Heart left ventricle (tissue), 16 donors: ENCODE results near the gene PTK7. TPM values are rescaled to one million over a fixed set of nuclear protein-coding genes. Genes with fewer than 3 reads are reported as not detected.

Experiments used
- ATAC-seq, 4 donors: fragments of 200-7000 bp; cut with Tn5 transposase; one replicate each; pipeline ENCODE4 v1.9.1; 2020 to 2022; ENCODE audit warnings: moderate library complexity in 4 of 4, mild to moderate bottlenecking in 3 of 4, moderate number of reproducible peaks in 1 of 4
- DNase-seq, 5 donors: peaks; one replicate each; pipeline ENCODE4 v3.0.0-alpha.2; 2020
- H3K27ac ChIP-seq, 12 donors: fragments of 200-600 bp; sonication (generic) in 4 of 12; one replicate each; pipeline versions ENCODE4 v1.5.0 to v1.8.0; 2016 to 2022; ENCODE audit warnings: mild to moderate bottlenecking in 2 of 12
- H3K27me3 ChIP-seq, 9 donors: fragments of 200-600 bp; sonication (generic) in 2 of 9; one replicate each; pipeline versions ENCODE4 v1.5.1 to v1.8.0; 2016 to 2022; ENCODE audit warnings: mild to moderate bottlenecking in 3 of 9
- H3K36me3 ChIP-seq, 9 donors: fragments of 200-600 bp; sonication (generic) in 2 of 9; one replicate each; pipeline versions ENCODE4 v1.5.0 to v1.8.0; 2018 to 2022; ENCODE audit warnings: mild to moderate bottlenecking in 2 of 9
- H3K4me1 ChIP-seq, 12 donors: fragments of 200-600 bp; sonication (generic) in 4 of 12; one replicate each; pipeline versions ENCODE4 v1.5.0 to v1.8.0; 2016 to 2022; ENCODE audit warnings: mild to moderate bottlenecking in 3 of 12
- H3K4me3 ChIP-seq, 12 donors: fragments of 200-600 bp; sonication (generic) in 4 of 12; one replicate each; pipeline versions ENCODE4 v1.5.0 to v1.8.0; 2017 to 2022; ENCODE audit warnings: mild to moderate bottlenecking in 9 of 12, moderate library complexity in 4 of 12
- H3K9me3 ChIP-seq, 12 donors: fragments of 200-600 bp; sonication (generic) in 4 of 12; one replicate each; pipeline versions ENCODE4 v1.5.0 to v1.8.0; 2016 to 2022; ENCODE audit warnings: mild to moderate bottlenecking in 1 of 12
- POLR2A ChIP-seq, 2 donors: fragments of 450-650 bp; IDR thresholded peaks; one replicate each; pipeline ENCODE4 v1.6.1; 2017; ENCODE audit warnings: antibody characterized with exemption in 2 of 2, mild to moderate bottlenecking in 2 of 2, moderate library complexity in 2 of 2
- WGBS, 4 donors: extraction: QIAGEN DNeasy Blood & Tissue Kit in 2 of 4; methylation state at CpG; one replicate each; pipeline versions ENCODE4 v1.1.5 to v1.1.7; 2013 to 2018; 5-methylcytosine and 5-hydroxymethylcytosine counted together
- intact Hi-C, 10 donors: fragments of 100-400 bp; cut with DNase I; formaldehyde crosslinking; loops; one replicate each; pipeline versions ENCODE4 v1.11.1 to v1.14.2; 2022
- polyA plus RNA-seq, 2 donors: library from polyadenylated mRNA; stranded (reverse); fragments of 200-250 nt; gene quantifications; one replicate each; pipeline ENCODE4 v1.2.3, GENCODE V29; 2013
- total RNA-seq, 9 donors: library from RNA; depleted of rRNA in 2 of 9; stranded (reverse); fragments of >200 nt in 2 of 9; fragmentation: NEBNext Ultra II Directional in 3 of 9; extraction: Animal tissue kit (Norgen Biotek cat#: 25700) in 3 of 9; gene quantifications; one replicate each; pipeline versions ENCODE4 v1.1.0 to v1.2.4, GENCODE V29; 2016 to 2023
- TF ChIP-seq, protein P1 (sequence below), 12 donors: fragments of 200-600 bp; sonication (generic) in 4 of 12; IDR thresholded peaks; one replicate each; pipeline versions ENCODE4 v1.5.0 to v1.8.0; 2018 to 2022; ENCODE audit warnings: antibody characterized with exemption in 12 of 12, mild to moderate bottlenecking in 5 of 12
- donor health status: ischemic (EF 13 %, LVEDD 7.1; RV severe dilation, severe dysfunction).
- donor health status: healthy with polysubstance abuse.
- donor health status: DM: no; HTN: yes; CAD: no.
- donor health status: DM: no; HTN: no; CAD: no.
- donor health status: ischemic (EF 25% LVEDD 6.9; RV normal size, moderate dysfunction).
- donor health status: ischemic (EF 25% LVEDD 5.7; RV mildly dilated, moderate dysfunction).
- donor health status: healthy.
- donor health status: DM: yes; HTN: yes; CAD: no.
- donor health status: ischemic (EF 35%, LVEDD 5.7; RV mildly dilated, moderate dysfunction).
- donor health status: nonischemic (EF 11% LVEDD 7.7; RV severe dilation, severe dysfunction).
- donor health status: DM: yes; HTN: yes; CAD: no.
- donor health status: PGD.
- donor health status: ischemic (EF 29% LVEDD 5.4; RV normal size, mild dysfunction).
- donor health status: nonischemic (EF 23%, LVEDD 6.1; RV moderate dilation, normal function).

The PTK7 gene
- total and polyA plus RNA-seq, 11 donors, result 1.4 to 10.4 (median 1.9) TPM

DNA sequence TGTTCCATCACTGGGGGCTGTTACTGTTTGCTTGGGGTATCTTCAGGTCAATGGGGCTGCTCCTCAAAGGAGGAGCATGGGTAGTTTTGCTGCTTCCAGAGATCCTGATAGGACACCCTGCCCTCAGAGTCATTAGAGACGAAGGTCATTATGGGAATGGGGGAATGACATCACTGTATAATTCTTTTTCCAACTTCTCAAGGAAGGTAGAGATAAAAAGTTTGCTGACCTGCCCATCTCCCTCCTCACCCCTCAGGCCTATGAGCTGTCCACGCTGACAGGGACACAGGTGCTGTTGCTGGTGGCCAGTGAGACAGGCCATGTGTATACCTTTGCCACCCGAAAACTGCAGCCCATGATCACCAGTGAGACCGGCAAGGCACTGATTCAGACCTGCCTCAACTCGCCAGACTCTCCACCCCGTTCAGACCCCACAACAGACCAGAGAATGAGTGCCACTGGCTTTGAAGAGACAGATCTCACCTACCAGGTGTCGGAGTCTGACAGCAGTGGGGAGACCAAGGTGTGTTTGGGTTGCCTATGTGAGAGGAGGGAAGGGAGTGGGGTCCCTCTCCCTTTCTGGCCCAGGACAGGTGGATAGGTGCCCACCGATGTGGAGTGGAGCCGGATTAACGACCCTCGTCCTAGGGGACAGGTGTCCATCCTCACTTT lies 97.6 kb downstream of the PTK7 start:
- intact Hi-C loops, result loop anchor here in 1 of 10 donors (5.0 kb wide), 1 partner anchor 116 kb away; the partner anchor contains the start of genes KLC4 and MRPL2
- peaks cover 0 to 40% (median 37%) of the 10 kb centered on the region in 9 donors for H3K36me3 ChIP-seq
- H3K4me1 ChIP-seq, result peaks cover 8 to 44% (median 38%) of the 10 kb centered on the region in 12 donors
- no peaks in the 10 kb centered on the region for H3K27me3 ChIP-seq
- TF ChIP-seq, protein P1, sequence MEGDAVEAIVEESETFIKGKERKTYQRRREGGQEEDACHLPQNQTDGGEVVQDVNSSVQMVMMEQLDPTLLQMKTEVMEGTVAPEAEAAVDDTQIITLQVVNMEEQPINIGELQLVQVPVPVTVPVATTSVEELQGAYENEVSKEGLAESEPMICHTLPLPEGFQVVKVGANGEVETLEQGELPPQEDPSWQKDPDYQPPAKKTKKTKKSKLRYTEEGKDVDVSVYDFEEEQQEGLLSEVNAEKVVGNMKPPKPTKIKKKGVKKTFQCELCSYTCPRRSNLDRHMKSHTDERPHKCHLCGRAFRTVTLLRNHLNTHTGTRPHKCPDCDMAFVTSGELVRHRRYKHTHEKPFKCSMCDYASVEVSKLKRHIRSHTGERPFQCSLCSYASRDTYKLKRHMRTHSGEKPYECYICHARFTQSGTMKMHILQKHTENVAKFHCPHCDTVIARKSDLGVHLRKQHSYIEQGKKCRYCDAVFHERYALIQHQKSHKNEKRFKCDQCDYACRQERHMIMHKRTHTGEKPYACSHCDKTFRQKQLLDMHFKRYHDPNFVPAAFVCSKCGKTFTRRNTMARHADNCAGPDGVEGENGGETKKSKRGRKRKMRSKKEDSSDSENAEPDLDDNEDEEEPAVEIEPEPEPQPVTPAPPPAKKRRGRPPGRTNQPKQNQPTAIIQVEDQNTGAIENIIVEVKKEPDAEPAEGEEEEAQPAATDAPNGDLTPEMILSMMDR (IDR thresholded peaks at IDR 0.05), result no peak
- peak in 1 of 2 donors; percentile 12 for TF ChIP-seq POLR2A (IDR thresholded peaks at IDR 0.05)
- WGBS, 4 donors, result 33 to 58% (median 45%) methylated on average over 7 to 11 of the region's 11 CpGs
- ATAC-seq (no peak), DNase-seq (no peak)
- no peaks in the 10 kb centered on the region for H3K9me3 ChIP-seq
- peak overlapping the region in 11 of 12 donors; percentile 25 to 100 (median 95) for H3K4me3 ChIP-seq
- peak overlapping the region; percentile 87 to 100 (median 98) for H3K27ac ChIP-seq

DNA sequence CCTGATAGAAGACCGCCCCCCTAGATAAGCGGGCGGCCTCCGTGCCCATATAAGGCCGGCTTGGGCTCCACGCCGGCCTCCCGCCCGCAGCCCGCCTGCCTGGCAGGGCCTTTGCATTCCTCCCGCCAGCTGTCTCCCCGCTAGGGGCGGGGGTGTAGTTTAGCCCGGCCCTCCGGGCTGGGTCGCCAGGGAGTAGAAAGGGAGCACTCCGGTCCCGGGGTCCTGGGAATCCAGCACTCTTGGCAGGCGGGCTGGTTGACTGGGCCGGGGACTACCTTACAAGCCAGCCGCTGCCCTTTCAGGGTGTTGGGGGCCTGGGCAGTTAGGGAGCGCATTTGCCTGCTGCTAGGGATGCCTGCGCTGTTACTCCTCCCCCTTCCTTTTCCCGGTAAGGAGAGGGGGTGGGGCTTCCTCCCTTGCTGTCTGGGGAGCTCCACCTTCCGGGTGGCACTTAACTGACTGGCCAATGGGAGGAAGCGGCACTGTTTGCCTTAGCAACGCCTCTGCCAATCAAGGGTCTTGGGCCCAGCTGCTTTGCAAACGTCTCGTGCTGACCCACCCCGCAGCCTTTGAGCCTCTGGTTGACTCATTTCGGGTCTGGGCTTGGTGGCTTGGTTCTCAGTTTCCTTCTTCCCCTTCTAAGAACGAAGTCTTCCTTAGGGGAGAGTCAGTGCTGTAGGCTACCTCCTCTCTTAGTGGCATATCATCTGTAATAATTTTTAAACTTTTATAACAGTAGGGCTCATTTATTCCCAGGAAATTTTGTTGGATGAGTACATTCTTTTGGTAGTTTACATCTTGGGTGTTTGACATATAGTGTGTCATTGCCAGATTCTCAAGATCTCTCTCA lies 98.4 kb downstream of the PTK7 start:
- TF ChIP-seq, protein P1 (IDR thresholded peaks at IDR 0.05), result peak in 8 of 12 donors; percentile 19 to 43 (median 30)
- TF ChIP-seq POLR2A (IDR thresholded peaks at IDR 0.05), result peak in 1 of 2 donors; percentile 71
- peak overlapping the region; percentile 87 to 100 (median 98) for H3K27ac ChIP-seq
- ATAC-seq (peak; percentile 79 to 87 (median 82)), DNase-seq (peak; percentile 96 to 99 (median 98))
- 0 to 2% (median 1%) methylated on average over 9 to 32 of the region's 32 CpGs for WGBS, 4 donors
- H3K9me3 ChIP-seq, result no peaks in the 10 kb centered on the region
- peaks cover 8 to 44% (median 38%) of the 10 kb centered on the region in 12 donors for H3K4me1 ChIP-seq
- intact Hi-C loops, result loop anchor here in 1 of 10 donors (5.0 kb wide), 1 partner anchor 117 kb away; the partner anchor contains the start of genes KLC4 and MRPL2
- no peaks in the 10 kb centered on the region for H3K27me3 ChIP-seq
- peaks cover 0 to 48% (median 45%) of the 10 kb centered on the region in 9 donors for H3K36me3 ChIP-seq
- peak overlapping the region in 11 of 12 donors; percentile 25 to 100 (median 95) for H3K4me3 ChIP-seq

DNA sequence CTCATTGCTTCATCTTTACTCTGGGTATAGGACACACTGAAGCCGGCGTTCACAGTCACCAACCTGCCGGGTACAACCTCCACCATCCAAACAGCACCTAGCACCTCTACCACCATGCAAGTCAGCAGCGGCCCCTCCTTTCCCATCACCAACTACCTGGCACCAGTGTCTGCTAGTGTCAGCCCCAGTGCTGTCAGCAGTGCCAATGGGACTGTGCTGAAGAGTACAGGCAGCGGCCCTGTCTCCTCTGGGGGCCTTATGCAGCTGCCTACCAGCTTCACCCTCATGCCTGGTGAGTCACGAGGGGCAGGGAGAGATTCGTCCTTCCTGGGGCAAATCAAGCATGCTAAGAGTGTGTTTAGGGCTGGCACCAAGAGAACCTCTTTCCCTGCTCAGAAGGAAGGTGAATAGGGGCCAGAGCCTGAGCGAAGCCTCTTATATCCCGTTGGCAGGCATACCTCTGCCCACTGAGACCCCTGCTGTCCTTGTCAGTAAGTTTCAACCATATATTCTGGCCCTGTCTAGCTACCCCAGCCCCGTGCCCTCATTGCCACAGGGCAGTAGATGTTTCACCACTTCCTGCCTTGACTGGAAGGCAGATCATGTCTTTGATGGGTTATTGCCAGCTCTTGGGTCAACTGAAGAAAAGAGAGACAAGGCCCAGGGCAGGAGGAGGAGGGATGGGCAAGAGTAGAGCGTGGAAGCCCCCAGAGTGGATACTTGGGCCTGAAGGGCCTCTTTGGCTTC lies 99.7 kb downstream of the PTK7 start:
- Histone ChIP-seq H3K27ac (peak overlapping the region in 4 of 12 donors; percentile 89 to 99 (median 97)), H3K27me3 (no peaks in the 10 kb centered on the region), H3K9me3 (no peaks in the 10 kb centered on the region), H3K4me1 (peaks cover 8 to 38% (median 33%) of the 10 kb centered on the region in 12 donors), H3K4me3 (no peak overlapping the region), H3K36me3 (peaks cover 0 to 59% (median 55%) of the 10 kb centered on the region in 9 donors)
- DNase-seq (no peak), ATAC-seq (no peak)
- TF ChIP-seq POLR2A (IDR thresholded peaks at IDR 0.05), result no peak
- TF ChIP-seq, protein P1 (IDR thresholded peaks at IDR 0.05), result no peak
- intact Hi-C loops, result no loop called here
- 89 to 93% (median 90%) methylated on average over 10 to 11 of the region's 11 CpGs for WGBS, 4 donors
